Measurements from ENCODE around the gene PTPRM. TPM values are rescaled to one million over a fixed set of nuclear protein-coding genes. Genes with fewer than 3 reads are reported as not detected.

The PTPRM gene
- total RNA-seq, 1 experiment from 2014 or later, result 42.3 TPM

GRCh38 chr18:7608781-7609201 is 41.7 kb downstream of the PTPRM start:
- Mint-ChIP-seq H3K27me3 (ENCODE audit: unreplicated experiment) (no peaks in the 10 kb centered on the region), H3K4me1 (ENCODE audit: low read depth, unreplicated experiment) (no peaks in the 10 kb centered on the region), H3K9me3 (ENCODE audit: low read depth, unreplicated experiment) (no peaks in the 10 kb centered on the region), H3K4me3 (ENCODE audit: low read depth, unreplicated experiment) (no peak overlapping the region), H3K36me3 (ENCODE audit: insufficient read depth, unreplicated experiment) (no peaks in the 10 kb centered on the region), H3K27ac (ENCODE audit: unreplicated experiment) (no peak overlapping the region)
- CTCF ChIA-PET, result no interaction called here
- no peak for TF ChIP-seq CTCF (IDR thresholded peaks at IDR 0.05; ENCODE audit: unreplicated experiment)
- intact Hi-C loops (cut with micrococcal nuclease; ENCODE audit: unreplicated experiment), result no loop called here
- BruUV-seq (replicated peaks), result no TSS peak
- DNase-seq, result no peak

- H3K4me3 Mint-ChIP-seq (ENCODE audit: low read depth, unreplicated experiment), result no peak overlapping the region
Measured at GRCh38 chr18:7609617-7610016, 42.5 kb downstream of the PTPRM start.

GRCh38 chr18:7614042-7614441 is 46.9 kb downstream of the PTPRM start:
- intact Hi-C loops (cut with micrococcal nuclease; ENCODE audit: unreplicated experiment), result no loop called here
- Mint-ChIP-seq H3K4me1 (ENCODE audit: low read depth, unreplicated experiment) (peaks cover 14% of the 10 kb centered on the region), H3K27ac (ENCODE audit: unreplicated experiment) (no peak overlapping the region), H3K4me3 (ENCODE audit: low read depth, unreplicated experiment) (no peak overlapping the region), H3K36me3 (ENCODE audit: insufficient read depth, unreplicated experiment) (no peaks in the 10 kb centered on the region), H3K9me3 (ENCODE audit: low read depth, unreplicated experiment) (no peaks in the 10 kb centered on the region), H3K27me3 (ENCODE audit: unreplicated experiment) (no peaks in the 10 kb centered on the region)
- DNase-seq, result no peak
- no TSS peak for BruUV-seq (replicated peaks)
- TF ChIP-seq CTCF (IDR thresholded peaks at IDR 0.05; ENCODE audit: unreplicated experiment), result no peak
- CTCF ChIA-PET, result no interaction called here

More at GRCh38 chr18:7609617-7610016, 42.5 kb downstream of the PTPRM start:
- no peaks in the 10 kb centered on the region for H3K36me3 Mint-ChIP-seq (ENCODE audit: insufficient read depth, unreplicated experiment)
- intact Hi-C loops (cut with micrococcal nuclease; ENCODE audit: unreplicated experiment), result no loop called here
- BruUV-seq (replicated peaks), result no TSS peak
- no peaks in the 10 kb centered on the region for H3K27me3 Mint-ChIP-seq (ENCODE audit: unreplicated experiment)
- no peaks in the 10 kb centered on the region for H3K4me1 Mint-ChIP-seq (ENCODE audit: low read depth, unreplicated experiment)
- CTCF ChIA-PET, result no interaction called here
- DNase-seq, result no peak
- no peak overlapping the region for H3K27ac Mint-ChIP-seq (ENCODE audit: unreplicated experiment)
- no peak for TF ChIP-seq CTCF (IDR thresholded peaks at IDR 0.05; ENCODE audit: unreplicated experiment)
- H3K9me3 Mint-ChIP-seq (ENCODE audit: low read depth, unreplicated experiment), result no peaks in the 10 kb centered on the region

GRCh38 chr18:7615840-7616239 is 48.7 kb downstream of the PTPRM start:
- H3K27ac Mint-ChIP-seq (ENCODE audit: unreplicated experiment), result no peak overlapping the region
- BruUV-seq (replicated peaks), result no TSS peak
- no peaks in the 10 kb centered on the region for H3K9me3 Mint-ChIP-seq (ENCODE audit: low read depth, unreplicated experiment)
- no peaks in the 10 kb centered on the region for H3K27me3 Mint-ChIP-seq (ENCODE audit: unreplicated experiment)
- no peak for TF ChIP-seq CTCF (IDR thresholded peaks at IDR 0.05; ENCODE audit: unreplicated experiment)
- H3K36me3 Mint-ChIP-seq (ENCODE audit: insufficient read depth, unreplicated experiment), result no peaks in the 10 kb centered on the region
- CTCF ChIA-PET, result no interaction called here
- H3K4me1 Mint-ChIP-seq (ENCODE audit: low read depth, unreplicated experiment), result peaks cover 14% of the 10 kb centered on the region
- no peak overlapping the region for H3K4me3 Mint-ChIP-seq (ENCODE audit: low read depth, unreplicated experiment)
- intact Hi-C loops (cut with micrococcal nuclease; ENCODE audit: unreplicated experiment), result no loop called here
- DNase-seq, result no peak

All from Calu3 (cell line).